ENCODE results near the gene ANKRD17.

ANKRD17 gene

DNA sequence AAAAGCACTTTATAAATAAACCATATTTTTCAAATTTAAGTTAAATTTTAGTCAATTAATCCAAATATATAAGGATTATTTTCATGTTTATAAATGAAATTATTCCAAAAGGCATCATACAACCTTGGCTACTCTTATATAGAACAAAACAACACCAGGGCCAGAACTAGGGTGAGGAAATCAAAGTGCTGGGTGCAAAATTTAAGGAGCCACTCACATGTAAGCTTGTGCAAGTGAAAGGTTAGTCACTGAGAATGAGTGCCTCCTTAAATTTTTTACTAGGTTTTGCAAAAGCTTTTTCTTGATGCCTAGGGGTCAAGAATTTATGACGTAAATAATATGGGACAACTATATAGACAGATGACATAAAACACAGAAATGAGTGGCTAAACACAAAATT lies 105.7 kb downstream of the ANKRD17 start:
- no peak for DNase-seq (ENCODE audit: low read depth)

DNA sequence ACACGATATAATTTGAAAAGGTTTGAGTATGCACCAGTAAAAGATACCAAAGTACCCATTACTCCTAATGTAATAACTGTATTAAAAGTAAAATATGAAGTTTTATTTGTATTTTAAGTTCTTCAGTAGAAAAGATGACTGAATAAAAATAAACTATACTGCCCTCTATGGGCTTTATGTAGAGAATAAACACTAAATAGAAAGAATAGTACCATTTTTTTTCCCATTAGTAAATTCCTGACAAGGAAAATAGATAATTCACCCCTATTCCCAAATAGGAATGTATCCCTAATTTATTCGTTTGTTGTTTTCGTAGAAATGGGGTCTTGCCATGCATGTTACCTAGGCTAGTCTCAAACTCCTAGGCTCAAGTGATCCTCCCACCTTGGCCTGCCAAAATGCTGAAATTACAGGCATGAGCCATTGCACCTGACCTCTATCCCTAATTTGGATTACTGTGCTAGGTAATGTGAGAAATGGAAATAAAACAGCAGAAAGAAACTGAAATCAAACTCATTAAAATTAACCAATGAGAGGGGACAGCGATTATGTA lies 115.5 kb downstream of the ANKRD17 start:
- TF ChIP-seq, protein P1, sequence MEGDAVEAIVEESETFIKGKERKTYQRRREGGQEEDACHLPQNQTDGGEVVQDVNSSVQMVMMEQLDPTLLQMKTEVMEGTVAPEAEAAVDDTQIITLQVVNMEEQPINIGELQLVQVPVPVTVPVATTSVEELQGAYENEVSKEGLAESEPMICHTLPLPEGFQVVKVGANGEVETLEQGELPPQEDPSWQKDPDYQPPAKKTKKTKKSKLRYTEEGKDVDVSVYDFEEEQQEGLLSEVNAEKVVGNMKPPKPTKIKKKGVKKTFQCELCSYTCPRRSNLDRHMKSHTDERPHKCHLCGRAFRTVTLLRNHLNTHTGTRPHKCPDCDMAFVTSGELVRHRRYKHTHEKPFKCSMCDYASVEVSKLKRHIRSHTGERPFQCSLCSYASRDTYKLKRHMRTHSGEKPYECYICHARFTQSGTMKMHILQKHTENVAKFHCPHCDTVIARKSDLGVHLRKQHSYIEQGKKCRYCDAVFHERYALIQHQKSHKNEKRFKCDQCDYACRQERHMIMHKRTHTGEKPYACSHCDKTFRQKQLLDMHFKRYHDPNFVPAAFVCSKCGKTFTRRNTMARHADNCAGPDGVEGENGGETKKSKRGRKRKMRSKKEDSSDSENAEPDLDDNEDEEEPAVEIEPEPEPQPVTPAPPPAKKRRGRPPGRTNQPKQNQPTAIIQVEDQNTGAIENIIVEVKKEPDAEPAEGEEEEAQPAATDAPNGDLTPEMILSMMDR (IDR thresholded peaks at IDR 0.05; ENCODE audit: insufficient read depth, low read depth, low read length, missing control alignments): no peak
- DNase-seq (ENCODE audit: low read depth): no peak
- H3K4me3 ChIP-seq (ENCODE audit: low read length): no peak overlapping the region

More for the DNA sequence above, 105.7 kb downstream of the ANKRD17 start:
- H3K4me3 ChIP-seq (ENCODE audit: low read length): no peak overlapping the region
- TF ChIP-seq, protein P1 (IDR thresholded peaks at IDR 0.05; ENCODE audit: insufficient read depth, low read depth, low read length, missing control alignments): no peak

DNA sequence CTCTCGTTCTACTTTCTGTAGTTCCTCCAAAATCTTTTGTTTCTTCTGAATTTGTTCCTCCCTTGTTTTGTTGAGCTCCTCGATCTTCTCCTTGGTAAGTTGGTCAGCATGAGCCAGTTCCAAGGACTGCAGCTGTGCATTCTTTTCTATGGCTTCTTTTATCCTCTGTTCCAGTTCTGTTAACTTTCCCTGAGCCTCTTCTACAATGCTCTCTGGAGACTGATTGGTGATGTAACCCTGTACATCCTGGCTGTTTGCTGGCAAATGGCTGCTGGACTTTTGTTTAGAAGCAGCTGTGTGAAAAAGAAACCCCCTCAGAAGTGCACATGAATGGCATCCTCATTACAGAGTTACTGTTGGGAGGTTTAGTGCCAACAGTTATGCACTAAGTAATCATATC lies 118.6 kb downstream of the ANKRD17 start:
- no peak overlapping the region for H3K4me3 ChIP-seq (ENCODE audit: low read length)
- no peak for DNase-seq (ENCODE audit: low read depth)
- TF ChIP-seq, protein P1 (IDR thresholded peaks at IDR 0.05; ENCODE audit: insufficient read depth, low read depth, low read length, missing control alignments): no peak

DNA sequence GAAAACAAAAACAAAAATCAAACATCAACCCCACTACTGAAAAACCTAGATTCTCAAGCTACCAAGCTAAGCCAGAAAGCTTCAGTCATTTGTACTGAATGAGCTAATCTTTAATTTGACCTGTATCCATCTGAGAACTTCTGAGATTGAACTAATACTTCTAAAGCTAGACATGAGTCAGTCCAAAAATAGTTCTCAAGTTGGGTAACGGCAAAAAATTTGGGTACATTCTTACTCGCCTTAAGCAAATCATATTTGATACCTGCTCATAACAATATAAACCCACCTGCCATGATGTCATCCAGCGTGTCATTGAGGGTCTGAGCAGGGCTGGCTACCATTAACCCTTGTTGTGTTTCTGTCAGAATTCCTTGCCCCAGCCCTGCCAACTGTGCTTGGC lies 119.4 kb downstream of the ANKRD17 start:
- no peak for DNase-seq (ENCODE audit: low read depth)
- TF ChIP-seq, protein P1 (IDR thresholded peaks at IDR 0.05; ENCODE audit: insufficient read depth, low read depth, low read length, missing control alignments): no peak
- H3K4me3 ChIP-seq (ENCODE audit: low read length): no peak overlapping the region

DNA sequence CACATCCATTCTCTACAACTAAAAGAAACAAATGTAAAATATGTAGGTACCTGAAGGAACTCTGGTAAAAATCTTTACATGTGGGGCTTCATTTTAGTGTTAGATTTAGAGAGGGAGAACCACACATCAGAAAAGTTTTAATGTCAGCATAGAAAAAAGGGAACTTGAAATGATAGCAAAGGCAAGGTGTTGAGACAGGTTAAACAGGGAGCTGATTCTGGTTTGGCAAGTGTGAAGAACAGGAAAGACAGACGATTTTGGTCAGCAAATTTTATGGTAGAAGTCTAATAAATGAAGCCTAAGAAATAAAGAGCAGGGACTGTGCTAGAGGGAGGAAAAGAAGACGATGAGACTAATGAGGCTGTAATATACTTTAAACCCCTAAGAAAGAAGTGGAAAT lies 121.5 kb downstream of the ANKRD17 start:
- TF ChIP-seq, protein P1 (IDR thresholded peaks at IDR 0.05; ENCODE audit: insufficient read depth, low read depth, low read length, missing control alignments): no peak
- H3K4me3 ChIP-seq (ENCODE audit: low read length): no peak overlapping the region
- DNase-seq (ENCODE audit: low read depth): peak; percentile 37

DNA sequence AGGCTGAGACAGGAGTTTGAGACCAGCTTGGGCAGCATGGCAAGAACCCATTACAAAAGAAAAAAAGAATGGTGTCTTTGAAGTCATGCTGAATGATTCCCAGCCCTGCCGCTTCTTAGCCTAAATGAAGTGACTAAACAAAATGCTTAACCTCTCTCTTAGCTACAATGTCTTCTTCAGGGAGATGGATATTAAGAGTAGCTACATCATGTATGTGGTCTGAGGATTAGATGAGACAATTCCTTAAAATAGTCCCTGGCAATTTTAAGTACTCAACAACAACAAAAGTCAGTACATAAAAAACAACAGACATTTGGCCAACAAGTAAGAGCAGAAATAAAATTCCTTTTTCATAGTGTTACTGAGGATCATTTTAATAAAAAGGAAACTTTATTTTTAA lies 124.8 kb downstream of the ANKRD17 start:
- TF ChIP-seq, protein P1 (IDR thresholded peaks at IDR 0.05; ENCODE audit: insufficient read depth, low read depth, low read length, missing control alignments): no peak
- DNase-seq (ENCODE audit: low read depth): no peak
- H3K4me3 ChIP-seq (ENCODE audit: low read length): no peak overlapping the region

DNA sequence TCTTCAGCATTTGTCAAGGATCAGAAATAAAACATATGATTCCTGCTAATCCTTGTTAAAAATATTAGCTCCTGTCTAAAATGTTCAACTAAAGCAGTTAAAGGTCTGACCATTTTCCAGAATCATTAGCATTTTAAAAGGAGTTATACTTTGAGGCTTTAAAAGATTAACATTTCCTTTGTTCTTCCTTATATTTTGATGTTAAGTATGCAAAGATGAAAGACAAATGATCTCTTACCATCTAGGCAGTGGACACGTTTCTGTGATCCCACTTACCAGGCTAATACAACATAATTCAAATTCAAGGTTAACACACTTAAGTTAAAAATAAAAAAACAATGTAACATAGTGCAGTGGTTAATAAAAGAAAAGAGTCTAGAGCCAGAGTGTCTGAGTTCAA lies 127.3 kb downstream of the ANKRD17 start:
- TF ChIP-seq, protein P1 (IDR thresholded peaks at IDR 0.05; ENCODE audit: insufficient read depth, low read depth, low read length, missing control alignments): no peak
- H3K4me3 ChIP-seq (ENCODE audit: low read length): no peak overlapping the region
- no peak for DNase-seq (ENCODE audit: low read depth)
